Measurements from ENCODE around the gene SLC7A5. TPM values are rescaled to one million over a fixed set of nuclear protein-coding genes. Genes with fewer than 3 reads are reported as not detected.
A peak's percentile ranks its signal among the peaks of the same experiment; 100 is the strongest.
"Not testable (repeated sequence)": the region's sequence is repeated elsewhere in the genome, so short reads cannot be mapped to it uniquely, and the experiment has no call there.

The SLC7A5 gene
- total RNA-seq, 2 experiments from 2014 or later: 337 to 354 TPM

DNA sequence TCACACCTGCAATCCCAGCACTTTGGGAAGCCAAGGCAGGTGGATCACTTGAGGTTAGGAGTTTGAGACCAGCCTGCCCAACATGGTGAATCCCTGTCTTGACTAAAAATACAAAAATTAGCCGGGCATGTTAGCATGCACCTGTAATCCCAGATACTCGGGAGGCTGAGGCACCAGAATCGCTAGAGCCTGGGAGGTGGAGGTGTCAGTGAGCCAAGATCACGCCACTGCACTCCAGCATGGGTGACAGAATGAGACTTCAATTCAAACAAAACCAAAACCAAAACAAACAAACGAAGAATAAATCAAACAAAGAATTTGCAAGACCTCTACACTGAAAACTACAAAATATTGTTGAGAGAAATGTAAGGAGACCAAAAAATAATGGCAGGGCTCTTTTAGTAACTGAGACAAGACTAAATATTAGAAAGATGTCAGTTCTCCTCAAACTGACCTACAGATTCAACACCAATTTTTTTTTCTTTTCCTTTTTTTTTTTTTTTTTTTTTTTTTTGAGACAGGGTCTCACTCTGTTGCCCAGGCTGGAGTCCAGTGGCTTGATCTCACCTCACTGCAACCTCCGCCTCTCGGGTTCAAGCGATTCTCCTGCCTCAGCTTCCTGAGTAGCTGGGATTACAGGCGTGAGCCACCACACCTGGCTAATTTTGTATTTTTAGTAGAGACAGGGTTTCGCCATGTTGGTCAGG is 80.4 kb downstream of the SLC7A5 start:
- H3K36me3 Mint-ChIP-seq (ENCODE audit: low read depth); H3K4me1 Mint-ChIP-seq; intact Hi-C loops (cut with DNase I, micrococcal nuclease); H3K27me3 Mint-ChIP-seq; H3K4me3 Mint-ChIP-seq; H3K9me3 Mint-ChIP-seq (ENCODE audit: low read depth); H3K27ac Mint-ChIP-seq; DNase-seq; POLR2A ChIA-PET; ATAC-seq: not testable (repeated sequence)
- CTCF ChIA-PET: interaction anchor here (5.1 kb wide), 1 partner anchor 9 kb away, joined by 30 read pairs; no protein-coding TSS in a partner anchor

- CTCF ChIA-PET; H3K4me3 Mint-ChIP-seq; ATAC-seq; H3K9me3 Mint-ChIP-seq (ENCODE audit: low read depth); POLR2A ChIA-PET; H3K27me3 Mint-ChIP-seq; DNase-seq; H3K36me3 Mint-ChIP-seq (ENCODE audit: low read depth); H3K4me1 Mint-ChIP-seq; H3K27ac Mint-ChIP-seq: not testable (repeated sequence)
- intact Hi-C loops (cut with DNase I, micrococcal nuclease): loop anchor here in 1 of 2 experiments (2.0 kb wide), 1 partner anchor 13 kb away; no protein-coding TSS in a partner anchor
Observed at GRCh38 chr16:87787451-87788091, 81.7 kb downstream of the SLC7A5 start.

DNA sequence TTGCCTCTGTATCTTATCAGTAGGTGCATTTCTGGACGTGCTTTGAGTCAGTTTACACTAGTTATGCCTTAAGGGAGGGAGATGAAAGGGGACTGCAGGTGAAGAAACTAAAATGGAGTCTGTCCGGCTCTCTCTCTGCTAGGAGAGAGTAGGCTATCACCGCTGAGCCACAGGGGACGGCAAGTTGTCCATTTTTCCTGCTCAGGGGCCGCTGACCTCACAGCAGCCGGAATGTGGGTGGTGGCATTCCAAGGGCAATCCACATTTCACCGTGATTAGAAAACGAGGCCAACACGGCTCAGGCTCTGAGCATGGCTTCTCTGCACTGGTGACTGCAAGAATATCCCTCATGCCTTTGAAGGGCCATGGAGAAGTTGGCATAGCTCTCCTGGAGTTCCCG is 84.5 kb downstream of the SLC7A5 start:
- CTCF ChIA-PET: no interaction called here
- intact Hi-C loops (cut with DNase I, micrococcal nuclease): loop anchor here in 1 of 2 experiments (5.0 kb wide), 1 partner anchor 37 kb away; no protein-coding TSS in a partner anchor

DNA sequence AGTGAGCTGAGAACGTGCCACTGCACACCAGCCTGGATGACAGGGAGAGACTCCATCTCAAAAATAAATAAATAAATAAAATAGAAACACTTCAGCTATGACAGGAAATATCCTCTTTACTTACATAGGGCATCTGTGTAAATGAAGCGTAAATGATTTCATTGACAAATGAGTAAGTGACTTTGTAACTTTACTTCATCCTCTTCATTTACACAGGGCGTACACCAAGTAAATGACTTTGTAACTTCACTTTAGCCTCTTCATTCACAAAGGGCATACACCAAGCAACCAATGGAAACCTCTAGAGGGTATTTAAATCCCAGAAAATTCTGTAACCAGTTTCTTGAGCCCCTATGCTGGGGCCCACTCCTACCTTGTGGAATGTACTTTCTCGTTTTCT is 87.3 kb downstream of the SLC7A5 start:
- no peak overlapping the region for H3K27ac Mint-ChIP-seq
- ChIA-PET POLR2A (interaction anchor here (0.6 kb wide), 1 partner anchor 78 kb away, joined by 6 read pairs; no protein-coding TSS in a partner anchor), CTCF (interaction anchor here (1.3 to 4.1 kb wide), 5 partner anchors 13 to 128 kb away, joined by 4 to 86 read pairs (median 33); partner anchors contain the start of gene SLC7A5)
- peaks cover 2% of the 10 kb centered on the region for H3K9me3 Mint-ChIP-seq (ENCODE audit: low read depth)
- peaks cover 1% of the 10 kb centered on the region for H3K36me3 Mint-ChIP-seq (ENCODE audit: low read depth)
- DNase-seq: no peak
- ATAC-seq: no peak
- H3K27me3 Mint-ChIP-seq: no peaks in the 10 kb centered on the region
- intact Hi-C loops (cut with DNase I, micrococcal nuclease): loop anchor here in 1 of 2 experiments (5.0 kb wide), 1 partner anchor 40 kb away; no protein-coding TSS in a partner anchor
- H3K4me1 Mint-ChIP-seq: peaks cover 46% of the 10 kb centered on the region
- H3K4me3 Mint-ChIP-seq: no peak overlapping the region

More for the DNA sequence above, 84.5 kb downstream of the SLC7A5 start:
- no peaks in the 10 kb centered on the region for H3K27me3 Mint-ChIP-seq
- H3K9me3 Mint-ChIP-seq (ENCODE audit: low read depth): peaks cover 2% of the 10 kb centered on the region
- DNase-seq (no peak), ATAC-seq (no peak)
- POLR2A ChIA-PET: no interaction called here
- H3K4me3 Mint-ChIP-seq: no peak overlapping the region
- no peaks in the 10 kb centered on the region for H3K36me3 Mint-ChIP-seq (ENCODE audit: low read depth)
- no peak overlapping the region for H3K27ac Mint-ChIP-seq
- peaks cover 20% of the 10 kb centered on the region for H3K4me1 Mint-ChIP-seq

DNA sequence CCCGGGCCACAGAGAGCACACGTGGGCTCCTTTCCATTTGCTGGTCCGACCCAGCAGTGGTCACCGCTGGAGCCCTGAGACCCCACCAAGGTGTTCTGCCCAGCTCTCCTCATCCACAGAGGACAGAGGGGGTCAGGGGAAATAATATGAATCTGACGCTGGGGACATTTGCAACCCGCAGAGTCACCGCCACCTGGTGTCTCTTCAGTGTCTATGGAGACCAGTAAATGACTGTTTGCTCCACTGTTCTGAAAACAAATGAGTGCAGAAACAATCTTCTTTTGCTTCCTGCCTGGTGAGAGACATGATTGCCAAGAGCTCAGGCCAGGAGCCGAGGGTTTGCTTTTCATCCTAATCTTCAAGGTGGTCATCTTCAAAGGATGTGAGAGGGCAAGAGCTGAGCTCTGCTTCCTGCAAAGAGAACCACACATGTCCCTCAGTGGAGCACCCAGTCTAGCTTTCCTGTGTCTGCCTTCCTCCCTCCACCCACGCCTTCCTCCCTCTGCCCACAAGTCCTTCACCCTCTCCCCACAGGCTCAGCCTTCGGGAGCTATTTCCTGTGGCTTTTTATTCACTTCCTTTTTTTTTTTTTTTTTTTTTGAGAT is 88.8 kb downstream of the SLC7A5 start:
- Mint-ChIP-seq H3K27me3 (no peaks in the 10 kb centered on the region), H3K27ac (peak overlapping the region; percentile 99), H3K36me3 (ENCODE audit: low read depth) (peaks cover 3% of the 10 kb centered on the region), H3K9me3 (ENCODE audit: low read depth) (peaks cover 2% of the 10 kb centered on the region), H3K4me3 (peak overlapping the region; percentile 54), H3K4me1 (peaks cover 54% of the 10 kb centered on the region)
- POLR2A ChIA-PET: interaction anchor here (0.7 to 1.7 kb wide), 4 partner anchors 27 to 171 kb away, joined by 3 to 7 read pairs (median 6); partner anchors contain the start of genes BANP and SLC7A5
- CTCF ChIA-PET: interaction anchor here (0.5 to 4.1 kb wide), 16 partner anchors 10 to 170 kb away, joined by 3 to 86 read pairs (median 5); partner anchors contain the start of genes BANP and SLC7A5
- DNase-seq (peak; percentile 83), ATAC-seq (peak; percentile 19)
- intact Hi-C loops (cut with DNase I, micrococcal nuclease): loop anchor here in 1 of 2 experiments (5.0 kb wide), 1 partner anchor 42 kb away; no protein-coding TSS in a partner anchor

Small RNA genes lying within 50 kb of the gene (microRNA-seq; reads per million reads assigned to microRNA genes)
- gene MIR6775 (ENCODE audit: borderline replicate concordance): 1.1 reads per million

Other genes with a start within 250 kb of the SLC7A5 start
- gene KLHDC4, start 103.5 kb downstream of the SLC7A5 start, total RNA-seq: 10 to 100 TPM; 67.0 to 77.3 TPM
- not detected for gene CA5A, start 67.0 kb upstream of the SLC7A5 start, total RNA-seq
- 10 to 100 TPM; 35.2 to 36.1 TPM for gene BANP, start 81.9 kb upstream of the SLC7A5 start, total RNA-seq

All from activated CD4-positive, alpha-beta T cell treated with anti-CD3 and anti-CD28 coated beads for 36 hours (primary cell).